NCI-H345 (cell line): ENCODE measurements around the gene ZNF74.
A peak's percentile ranks its signal among the peaks of the same experiment; 100 is the strongest.
"Not testable (repeated sequence)": the region's sequence is repeated elsewhere in the genome, so short reads cannot be mapped to it uniquely, and the experiment has no call there.

Experiments used
- DNase-seq: peaks from one replicate; lab custom pipeline; 2025; lab: John Stamatoyannopoulos, UW

The ZNF74 gene

GRCh38 chr22:20400606-20401375, 6.8 kb downstream of the ZNF74 start:
- DNase-seq: no peak

- DNase-seq: no peak
These were observed 7.5 kb downstream of the ZNF74 start for GRCh38 chr22:20401376-20402014.

GRCh38 chr22:20402960-20403778, 9.2 kb downstream of the ZNF74 start:
- no peak for DNase-seq

GRCh38 chr22:20403779-20404140, 9.8 kb downstream of the ZNF74 start:
- no peak for DNase-seq

GRCh38 chr22:20404881-20405280, 10.9 kb downstream of the ZNF74 start:
- no peak for DNase-seq

- no peak for DNase-seq
These were observed 11.5 kb downstream of the ZNF74 start for GRCh38 chr22:20405291-20405930.

- no peak for DNase-seq
These were observed 12.2 kb downstream of the ZNF74 start for GRCh38 chr22:20405931-20406685.

GRCh38 chr22:20406686-20407408, 12.9 kb downstream of the ZNF74 start:
- DNase-seq: no peak

GRCh38 chr22:20407829-20408228, 13.9 kb downstream of the ZNF74 start:
- no peak for DNase-seq

GRCh38 chr22:20408891-20409290, 14.9 kb downstream of the ZNF74 start:
- no peak for DNase-seq

GRCh38 chr22:20409385-20409784, 15.4 kb downstream of the ZNF74 start:
- not testable (repeated sequence) for DNase-seq

- DNase-seq: no peak
These were observed 18.7 kb downstream of the ZNF74 start for GRCh38 chr22:20412474-20413216.

GRCh38 chr22:20413217-20414058, 19.5 kb downstream of the ZNF74 start:
- DNase-seq: no peak

- DNase-seq: no peak
These were observed 20.1 kb downstream of the ZNF74 start for GRCh38 chr22:20414059-20414440.

- no peak for DNase-seq
These were observed 20.5 kb downstream of the ZNF74 start for GRCh38 chr22:20414450-20414849.

GRCh38 chr22:20415241-20415640, 21.3 kb downstream of the ZNF74 start:
- DNase-seq: not testable (repeated sequence)

GRCh38 chr22:20415699-20416098, 21.7 kb downstream of the ZNF74 start:
- DNase-seq: not testable (repeated sequence)

- DNase-seq: peak; percentile 57
These were observed 24.3 kb downstream of the ZNF74 start for GRCh38 chr22:20418211-20418788.

GRCh38 chr22:20419664-20419951, 25.7 kb downstream of the ZNF74 start:
- DNase-seq: no peak
